Measurements from ENCODE around the gene FSTL4. TPM values are rescaled to one million over a fixed set of nuclear protein-coding genes. Genes with fewer than 3 reads are reported as not detected.

Gene FSTL4
- polyA plus RNA-seq, 2 donors, result 0.67 to 2.1 TPM

- H3K27me3 ChIP-seq (ENCODE audit: control insufficient read depth in 1 of 2, insufficient read depth in 2 of 2, low read length in 2 of 2), result no peaks in the 10 kb centered on the region
- no peak overlapping the region for H3K27ac ChIP-seq (ENCODE audit: low read depth in 2 of 2, low read length in 1 of 2)
- H3K4me1 ChIP-seq (ENCODE audit: control insufficient read depth in 2 of 2, insufficient read depth in 2 of 2, low read length in 1 of 2), result no peaks in the 10 kb centered on the region
- H3K36me3 ChIP-seq (ENCODE audit: control insufficient read depth in 2 of 2, insufficient read depth in 2 of 2, low read length in 1 of 2), result no peaks in the 10 kb centered on the region
- 83 to 84% methylated on average over 22 of the region's 22 CpGs for WGBS, 2 donors
- H3K4me3 ChIP-seq (ENCODE audit: low read depth in 1 of 2, low read length in 2 of 2), result no peak overlapping the region
- peaks cover 0 to 2% of the 10 kb centered on the region in 2 donors for H3K9me3 ChIP-seq (ENCODE audit: control insufficient read depth in 2 of 2, insufficient read depth in 1 of 2, low read depth in 1 of 2, low read length in 1 of 2)
These were observed 295.7 kb downstream of the FSTL4 start for GRCh38 chr5:133316346-133317343.

GRCh38 chr5:133314086-133314485, 298.3 kb downstream of the FSTL4 start:
- Histone ChIP-seq H3K27ac (ENCODE audit: low read depth in 2 of 2, low read length in 1 of 2) (no peak overlapping the region), H3K9me3 (ENCODE audit: control insufficient read depth in 2 of 2, insufficient read depth in 1 of 2, low read depth in 1 of 2, low read length in 1 of 2) (peaks cover 0 to 2% of the 10 kb centered on the region in 2 donors), H3K27me3 (ENCODE audit: control insufficient read depth in 1 of 2, insufficient read depth in 2 of 2, low read length in 2 of 2) (no peaks in the 10 kb centered on the region), H3K36me3 (ENCODE audit: control insufficient read depth in 2 of 2, insufficient read depth in 2 of 2, low read length in 1 of 2) (no peaks in the 10 kb centered on the region), H3K4me1 (ENCODE audit: control insufficient read depth in 2 of 2, insufficient read depth in 2 of 2, low read length in 1 of 2) (no peaks in the 10 kb centered on the region), H3K4me3 (ENCODE audit: low read depth in 1 of 2, low read length in 2 of 2) (no peak overlapping the region)
- WGBS, 2 donors, result 64 to 74% methylated on average over 7 of the region's 7 CpGs

GRCh38 chr5:133311176-133311575, 301.2 kb downstream of the FSTL4 start:
- Histone ChIP-seq H3K27me3 (ENCODE audit: control insufficient read depth in 1 of 2, insufficient read depth in 2 of 2, low read length in 2 of 2) (no peaks in the 10 kb centered on the region), H3K36me3 (ENCODE audit: control insufficient read depth in 2 of 2, insufficient read depth in 2 of 2, low read length in 1 of 2) (no peaks in the 10 kb centered on the region), H3K27ac (ENCODE audit: low read depth in 2 of 2, low read length in 1 of 2) (no peak overlapping the region), H3K4me1 (ENCODE audit: control insufficient read depth in 2 of 2, insufficient read depth in 2 of 2, low read length in 1 of 2) (no peaks in the 10 kb centered on the region), H3K9me3 (ENCODE audit: control insufficient read depth in 2 of 2, insufficient read depth in 1 of 2, low read depth in 1 of 2, low read length in 1 of 2) (peaks cover 0 to 2% of the 10 kb centered on the region in 2 donors), H3K4me3 (ENCODE audit: low read depth in 1 of 2, low read length in 2 of 2) (no peak overlapping the region)
- WGBS, 2 donors, result 80 to 94% methylated on average over 4 of the region's 4 CpGs

- H3K36me3 ChIP-seq (ENCODE audit: control insufficient read depth in 2 of 2, insufficient read depth in 2 of 2, low read length in 1 of 2), result no peaks in the 10 kb centered on the region
- H3K9me3 ChIP-seq (ENCODE audit: control insufficient read depth in 2 of 2, insufficient read depth in 1 of 2, low read depth in 1 of 2, low read length in 1 of 2), result no peaks in the 10 kb centered on the region
- WGBS, 2 donors, result 76% methylated on average over 7 of the region's 7 CpGs
- H3K27ac ChIP-seq (ENCODE audit: low read depth in 2 of 2, low read length in 1 of 2), result no peak overlapping the region
- H3K4me1 ChIP-seq (ENCODE audit: control insufficient read depth in 2 of 2, insufficient read depth in 2 of 2, low read length in 1 of 2), result no peaks in the 10 kb centered on the region
- no peak overlapping the region for H3K4me3 ChIP-seq (ENCODE audit: low read depth in 1 of 2, low read length in 2 of 2)
- H3K27me3 ChIP-seq (ENCODE audit: control insufficient read depth in 1 of 2, insufficient read depth in 2 of 2, low read length in 2 of 2), result no peaks in the 10 kb centered on the region
These were observed 302.2 kb downstream of the FSTL4 start for GRCh38 chr5:133309984-133310621.

GRCh38 chr5:133309166-133309795, 303.1 kb downstream of the FSTL4 start:
- no peaks in the 10 kb centered on the region for H3K9me3 ChIP-seq (ENCODE audit: control insufficient read depth in 2 of 2, insufficient read depth in 1 of 2, low read depth in 1 of 2, low read length in 1 of 2)
- H3K4me1 ChIP-seq (ENCODE audit: control insufficient read depth in 2 of 2, insufficient read depth in 2 of 2, low read length in 1 of 2), result no peaks in the 10 kb centered on the region
- H3K27ac ChIP-seq (ENCODE audit: low read depth in 2 of 2, low read length in 1 of 2), result no peak overlapping the region
- H3K36me3 ChIP-seq (ENCODE audit: control insufficient read depth in 2 of 2, insufficient read depth in 2 of 2, low read length in 1 of 2), result no peaks in the 10 kb centered on the region
- H3K4me3 ChIP-seq (ENCODE audit: low read depth in 1 of 2, low read length in 2 of 2), result no peak overlapping the region
- 74 to 77% methylated on average over 6 of the region's 6 CpGs for WGBS, 2 donors
- H3K27me3 ChIP-seq (ENCODE audit: control insufficient read depth in 1 of 2, insufficient read depth in 2 of 2, low read length in 2 of 2), result no peaks in the 10 kb centered on the region

- Histone ChIP-seq H3K36me3 (ENCODE audit: control insufficient read depth in 2 of 2, insufficient read depth in 2 of 2, low read length in 1 of 2) (no peaks in the 10 kb centered on the region), H3K4me1 (ENCODE audit: control insufficient read depth in 2 of 2, insufficient read depth in 2 of 2, low read length in 1 of 2) (no peaks in the 10 kb centered on the region), H3K9me3 (ENCODE audit: control insufficient read depth in 2 of 2, insufficient read depth in 1 of 2, low read depth in 1 of 2, low read length in 1 of 2) (no peaks in the 10 kb centered on the region), H3K27ac (ENCODE audit: low read depth in 2 of 2, low read length in 1 of 2) (no peak overlapping the region), H3K27me3 (ENCODE audit: control insufficient read depth in 1 of 2, insufficient read depth in 2 of 2, low read length in 2 of 2) (no peaks in the 10 kb centered on the region), H3K4me3 (ENCODE audit: low read depth in 1 of 2, low read length in 2 of 2) (no peak overlapping the region)
- 85 to 92% methylated on average over 6 of the region's 6 CpGs for WGBS, 2 donors
These were observed 305.1 kb downstream of the FSTL4 start for GRCh38 chr5:133307275-133307674.

- 94 to 100% methylated on average over 2 of the region's 2 CpGs for WGBS, 2 donors
- no peaks in the 10 kb centered on the region for H3K4me1 ChIP-seq (ENCODE audit: control insufficient read depth in 2 of 2, insufficient read depth in 2 of 2, low read length in 1 of 2)
- H3K4me3 ChIP-seq (ENCODE audit: low read depth in 1 of 2, low read length in 2 of 2), result no peak overlapping the region
- no peaks in the 10 kb centered on the region for H3K9me3 ChIP-seq (ENCODE audit: control insufficient read depth in 2 of 2, insufficient read depth in 1 of 2, low read depth in 1 of 2, low read length in 1 of 2)
- no peak overlapping the region for H3K27ac ChIP-seq (ENCODE audit: low read depth in 2 of 2, low read length in 1 of 2)
- no peaks in the 10 kb centered on the region for H3K36me3 ChIP-seq (ENCODE audit: control insufficient read depth in 2 of 2, insufficient read depth in 2 of 2, low read length in 1 of 2)
- no peaks in the 10 kb centered on the region for H3K27me3 ChIP-seq (ENCODE audit: control insufficient read depth in 1 of 2, insufficient read depth in 2 of 2, low read length in 2 of 2)
These were observed 307.6 kb downstream of the FSTL4 start for GRCh38 chr5:133304707-133305216.

GRCh38 chr5:133304178-133304577, 308.2 kb downstream of the FSTL4 start:
- 69 to 72% methylated on average over 2 of the region's 2 CpGs for WGBS, 2 donors

GRCh38 chr5:133303298-133303697, 309.0 kb downstream of the FSTL4 start:
- WGBS, 2 donors, result 59 to 68% methylated on average over 2 of the region's 2 CpGs
- Histone ChIP-seq H3K9me3 (ENCODE audit: control insufficient read depth in 2 of 2, insufficient read depth in 1 of 2, low read depth in 1 of 2, low read length in 1 of 2) (no peaks in the 10 kb centered on the region), H3K4me1 (ENCODE audit: control insufficient read depth in 2 of 2, insufficient read depth in 2 of 2, low read length in 1 of 2) (no peaks in the 10 kb centered on the region), H3K4me3 (ENCODE audit: low read depth in 1 of 2, low read length in 2 of 2) (no peak overlapping the region), H3K27me3 (ENCODE audit: control insufficient read depth in 1 of 2, insufficient read depth in 2 of 2, low read length in 2 of 2) (no peaks in the 10 kb centered on the region), H3K36me3 (ENCODE audit: control insufficient read depth in 2 of 2, insufficient read depth in 2 of 2, low read length in 1 of 2) (no peaks in the 10 kb centered on the region), H3K27ac (ENCODE audit: low read depth in 2 of 2, low read length in 1 of 2) (no peak overlapping the region)

More at GRCh38 chr5:133304178-133304577, 308.2 kb downstream of the FSTL4 start:
- H3K27me3 ChIP-seq (ENCODE audit: control insufficient read depth in 1 of 2, insufficient read depth in 2 of 2, low read length in 2 of 2), result no peaks in the 10 kb centered on the region
- H3K36me3 ChIP-seq (ENCODE audit: control insufficient read depth in 2 of 2, insufficient read depth in 2 of 2, low read length in 1 of 2), result no peaks in the 10 kb centered on the region
- H3K4me3 ChIP-seq (ENCODE audit: low read depth in 1 of 2, low read length in 2 of 2), result no peak overlapping the region
- H3K4me1 ChIP-seq (ENCODE audit: control insufficient read depth in 2 of 2, insufficient read depth in 2 of 2, low read length in 1 of 2), result no peaks in the 10 kb centered on the region
- no peaks in the 10 kb centered on the region for H3K9me3 ChIP-seq (ENCODE audit: control insufficient read depth in 2 of 2, insufficient read depth in 1 of 2, low read depth in 1 of 2, low read length in 1 of 2)
- no peak overlapping the region for H3K27ac ChIP-seq (ENCODE audit: low read depth in 2 of 2, low read length in 1 of 2)
